Stimulated activated memory B cell treated with anti-CD40 and anti-IgM and Interleukin-4, amounts not matched to agents 10 μg/mL and 1 μg/mL and 100 μg/mL, for 72 hours (primary cell): ENCODE data around the gene RNU11.
"Not testable (repeated sequence)": the region's sequence is repeated elsewhere in the genome, so short reads cannot be mapped to it uniquely, and the experiment has no call there.

Experiments used
- ATAC-seq: fragments of 150-1000 bp; cut with Tn5 transposase; 2 replicates; pipeline ENCODE4 v1.10.0; 2021
- H3K27ac Mint-ChIP-seq: one replicate; pipeline ENCODE4 v1.8.0; 2022; ENCODE audit warnings: mild to moderate bottlenecking, mixed read lengths
- H3K27me3 Mint-ChIP-seq: one replicate; pipeline ENCODE4 v1.8.0; 2022; ENCODE audit warnings: mixed read lengths
- H3K36me3 Mint-ChIP-seq: one replicate; pipeline ENCODE4 v1.8.0; 2022; ENCODE audit warnings: mixed read lengths
- H3K4me1 Mint-ChIP-seq: one replicate; pipeline ENCODE4 v1.8.0; 2022; ENCODE audit warnings: mixed read lengths
- H3K4me3 Mint-ChIP-seq: one replicate; pipeline ENCODE4 v1.8.0; 2022; ENCODE audit warnings: mild to moderate bottlenecking, moderate library complexity, mixed read lengths
- H3K9me3 Mint-ChIP-seq: one replicate; pipeline ENCODE4 v1.8.0; 2022; ENCODE audit warnings: mixed read lengths

The RNU11 gene

GRCh38 chr1:28682840-28683239 lies 34.4 kb downstream of the RNU11 start:
- no peaks in the 10 kb centered on the region for H3K9me3 Mint-ChIP-seq
- ATAC-seq, result no peak
- H3K27ac Mint-ChIP-seq, result no peak overlapping the region
- no peaks in the 10 kb centered on the region for H3K4me1 Mint-ChIP-seq
- H3K4me3 Mint-ChIP-seq, result no peak overlapping the region
- H3K27me3 Mint-ChIP-seq, result no peaks in the 10 kb centered on the region
- peaks cover 44% of the 10 kb centered on the region for H3K36me3 Mint-ChIP-seq

GRCh38 chr1:28684937-28685336 lies 36.5 kb downstream of the RNU11 start:
- Mint-ChIP-seq H3K27me3 (no peaks in the 10 kb centered on the region), H3K9me3 (no peaks in the 10 kb centered on the region), H3K27ac (no peak overlapping the region), H3K4me3 (no peak overlapping the region), H3K4me1 (no peaks in the 10 kb centered on the region), H3K36me3 (peaks cover 47% of the 10 kb centered on the region)
- ATAC-seq, result no peak

GRCh38 chr1:28691627-28692026 lies 43.2 kb downstream of the RNU11 start:
- not testable (repeated sequence) for H3K27ac Mint-ChIP-seq, H3K4me1 Mint-ChIP-seq, ATAC-seq, H3K27me3 Mint-ChIP-seq, H3K9me3 Mint-ChIP-seq, H3K4me3 Mint-ChIP-seq
- peaks cover 28% of the 10 kb centered on the region for H3K36me3 Mint-ChIP-seq
